NCI-H2196 treated with DMSO at 0.1 percent for 48 hours (cell line): ENCODE measurements around the gene DNAI4.
"Not testable (repeated sequence)": the region's sequence is repeated elsewhere in the genome, so short reads cannot be mapped to it uniquely, and the experiment has no call there.

Experiments
- DNase-seq: peaks from one replicate; lab custom pipeline; 2025; ENCODE audit not compliant: unreplicated experiment; lab: John Stamatoyannopoulos, UW

The DNAI4 gene

GRCh38 chr1:66929146-66929688, 4.6 kb upstream of the DNAI4 start:
- no peak for DNase-seq

- no peak for DNase-seq
Measured at GRCh38 chr1:66927528-66927927, 2.9 kb upstream of the DNAI4 start.

- no peak for DNase-seq
Measured at GRCh38 chr1:66925944-66926343, 1.3 kb upstream of the DNAI4 start.

GRCh38 chr1:66925558-66925910, 878 bp upstream of the DNAI4 start:
- DNase-seq: no peak

GRCh38 chr1:66920543-66920942, 4.1 kb downstream of the DNAI4 start:
- no peak for DNase-seq

- DNase-seq: no peak
Measured at GRCh38 chr1:66919828-66920227, 4.8 kb downstream of the DNAI4 start.

GRCh38 chr1:66919063-66919462, 5.6 kb downstream of the DNAI4 start:
- no peak for DNase-seq

GRCh38 chr1:66917476-66917875, 7.2 kb downstream of the DNAI4 start:
- no peak for DNase-seq

- DNase-seq: no peak
Measured at GRCh38 chr1:66916320-66916719, 8.3 kb downstream of the DNAI4 start.

- not testable (repeated sequence) for DNase-seq
Measured at GRCh38 chr1:66915203-66915602, 9.5 kb downstream of the DNAI4 start.

- no peak for DNase-seq
Measured at GRCh38 chr1:66893712-66894111, 30.9 kb downstream of the DNAI4 start.

GRCh38 chr1:66890621-66891020, 34.0 kb downstream of the DNAI4 start:
- DNase-seq: no peak

- no peak for DNase-seq
Measured at GRCh38 chr1:66889030-66889429, 35.6 kb downstream of the DNAI4 start.

GRCh38 chr1:66876664-66877063, 48.0 kb downstream of the DNAI4 start:
- DNase-seq: no peak

- DNase-seq: no peak
Measured at GRCh38 chr1:66873111-66873510, 51.5 kb downstream of the DNAI4 start.

- not testable (repeated sequence) for DNase-seq
Measured at GRCh38 chr1:66872024-66872423, 52.6 kb downstream of the DNAI4 start.

- DNase-seq: no peak
Measured at GRCh38 chr1:66867501-66867900, 57.2 kb downstream of the DNAI4 start.

GRCh38 chr1:66860529-66860928, 64.1 kb downstream of the DNAI4 start:
- DNase-seq: no peak

- DNase-seq: no peak
Measured at GRCh38 chr1:66853379-66853778, 71.3 kb downstream of the DNAI4 start.

- DNase-seq: no peak
Measured at GRCh38 chr1:66852870-66853269, 71.8 kb downstream of the DNAI4 start.

GRCh38 chr1:66850989-66851388, 73.7 kb downstream of the DNAI4 start:
- no peak for DNase-seq

GRCh38 chr1:66848193-66848592, 76.5 kb downstream of the DNAI4 start:
- no peak for DNase-seq

- DNase-seq: no peak
Measured at GRCh38 chr1:66840929-66841328, 83.7 kb downstream of the DNAI4 start.

GRCh38 chr1:66834926-66835325, 89.7 kb downstream of the DNAI4 start:
- DNase-seq: no peak
